Lung (tissue), 12 donors: ENCODE results near the gene MIPEP. TPM values are rescaled to one million over a fixed set of nuclear protein-coding genes. Genes with fewer than 3 reads are reported as not detected.
"Not testable (repeated sequence)": the region's sequence is repeated elsewhere in the genome, so short reads cannot be mapped to it uniquely, and the experiment has no call there.

Source experiments
- ATAC-seq: fragments of 200-7000 bp; cut with Tn5 transposase; one replicate; pipeline ENCODE4 v1.9.1; 2020; ENCODE audit warnings: moderate number of reproducible peaks; ENCODE audit not compliant: insufficient read depth, low FRiP score
- DNase-seq, 3 donors: peaks; one replicate each; pipeline ENCODE4 v3.0.0-alpha.2; 2013 to 2017
- H3K27ac ChIP-seq, 2 donors: one replicate each; pipeline ENCODE4 v1.5.1; 2013; ENCODE audit warnings: mild to moderate bottlenecking in 2 of 2, moderate library complexity in 2 of 2, control low read depth in 1 of 2, inconsistent platforms in 1 of 2, low read depth in 1 of 2, low read length in 1 of 2
- H3K27me3 ChIP-seq, 3 donors: one replicate each; pipeline ENCODE4 v1.5.1; 2013; ENCODE audit warnings: low read length in 2 of 3; ENCODE audit not compliant: control insufficient read depth in 3 of 3, insufficient read depth in 3 of 3
- H3K36me3 ChIP-seq, 4 donors: one replicate each; pipeline ENCODE4 v1.5.1; 2013; ENCODE audit warnings: low read length in 4 of 4, mild to moderate bottlenecking in 1 of 4, moderate library complexity in 1 of 4; ENCODE audit not compliant: control insufficient read depth in 4 of 4, insufficient read depth in 4 of 4
- H3K4me1 ChIP-seq, 5 donors: one replicate each; pipeline ENCODE4 v1.5.1; 2013; ENCODE audit warnings: low read length in 5 of 5, mild to moderate bottlenecking in 2 of 5, moderate library complexity in 1 of 5; ENCODE audit not compliant: control insufficient read depth in 5 of 5, insufficient read depth in 5 of 5
- H3K4me3 ChIP-seq: one replicate; pipeline ENCODE4 v1.5.1; 2013; ENCODE audit warnings: mild to moderate bottlenecking, control low read depth, moderate library complexity
- H3K9ac ChIP-seq, 2 donors: one replicate each; pipeline ENCODE4 v1.5.1; 2013; ENCODE audit warnings: low read length in 2 of 2, control low read depth in 1 of 2; ENCODE audit not compliant: insufficient read depth in 1 of 2
- H3K9me3 ChIP-seq, 4 donors: one replicate each; pipeline ENCODE4 v1.5.1; 2013; ENCODE audit warnings: low read length in 3 of 4, mild to moderate bottlenecking in 1 of 4, moderate library complexity in 1 of 4; ENCODE audit not compliant: control insufficient read depth in 4 of 4, insufficient read depth in 3 of 4
- WGBS, 2 donors: extraction: QIAGEN DNeasy Blood & Tissue Kit; methylation state at CpG; one replicate each; pipeline ENCODE4 v1.1.7; 2013; 5-methylcytosine and 5-hydroxymethylcytosine counted together
- polyA plus RNA-seq, 2 donors: library from polyadenylated mRNA; stranded (reverse); fragments of 200-250 nt; gene quantifications; one replicate each; pipeline ENCODE4 v1.2.1, GENCODE V29; 2013
- total RNA-seq, 2 donors: library from RNA; depleted of rRNA in 1 of 2; stranded (reverse); fragments of >200 nt in 1 of 2; gene quantifications; one replicate each; pipeline ENCODE4 v1.2.1, GENCODE V29; 2014 to 2021
- TF ChIP-seq, protein P1 (sequence below): IDR thresholded peaks from 2 replicates; pipeline ENCODE4 v1.5.1; 2012; ENCODE audit warnings: mild to moderate bottlenecking; ENCODE audit errors: control extremely low read depth, extremely low read depth
- donor health status: control.
- donor health status: control.
- donor health status: Bipolar disorder and iron deficiency.
- donor health status: healthy.
- donor health status: DM: yes; HTN: yes; CAD: no.

The MIPEP gene
- total and polyA plus RNA-seq, 4 donors = 12.9 to 35.1 (median 25.3) TPM

DNA sequence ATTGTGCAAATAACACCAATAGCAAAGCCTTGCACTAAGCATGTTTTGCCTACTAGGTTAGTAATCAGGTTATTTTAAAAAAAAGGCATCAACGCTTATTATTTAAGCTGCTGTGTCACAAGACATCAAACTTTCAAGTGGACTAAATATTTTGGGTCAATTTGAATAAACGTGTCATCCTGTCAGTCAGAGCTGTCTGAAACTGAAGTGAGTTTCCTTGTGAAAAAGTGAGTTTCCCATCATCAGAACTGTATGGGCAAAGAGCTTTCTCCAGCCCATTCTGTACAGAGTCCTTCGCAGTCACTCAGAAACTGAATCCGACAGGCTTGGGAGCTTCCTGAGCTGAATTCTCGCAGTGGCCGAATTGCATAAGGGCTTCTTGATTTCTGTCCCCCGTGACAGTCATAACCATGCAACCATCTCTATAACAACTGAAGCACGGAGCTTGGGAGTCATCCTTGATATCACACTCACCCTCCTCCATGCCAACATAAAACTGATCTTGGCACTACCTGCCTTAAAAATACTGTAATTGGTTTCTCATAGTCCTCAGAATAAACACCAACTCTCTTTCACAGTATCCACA, 139.8 kb downstream of the MIPEP start:
- TF ChIP-seq, protein P1, sequence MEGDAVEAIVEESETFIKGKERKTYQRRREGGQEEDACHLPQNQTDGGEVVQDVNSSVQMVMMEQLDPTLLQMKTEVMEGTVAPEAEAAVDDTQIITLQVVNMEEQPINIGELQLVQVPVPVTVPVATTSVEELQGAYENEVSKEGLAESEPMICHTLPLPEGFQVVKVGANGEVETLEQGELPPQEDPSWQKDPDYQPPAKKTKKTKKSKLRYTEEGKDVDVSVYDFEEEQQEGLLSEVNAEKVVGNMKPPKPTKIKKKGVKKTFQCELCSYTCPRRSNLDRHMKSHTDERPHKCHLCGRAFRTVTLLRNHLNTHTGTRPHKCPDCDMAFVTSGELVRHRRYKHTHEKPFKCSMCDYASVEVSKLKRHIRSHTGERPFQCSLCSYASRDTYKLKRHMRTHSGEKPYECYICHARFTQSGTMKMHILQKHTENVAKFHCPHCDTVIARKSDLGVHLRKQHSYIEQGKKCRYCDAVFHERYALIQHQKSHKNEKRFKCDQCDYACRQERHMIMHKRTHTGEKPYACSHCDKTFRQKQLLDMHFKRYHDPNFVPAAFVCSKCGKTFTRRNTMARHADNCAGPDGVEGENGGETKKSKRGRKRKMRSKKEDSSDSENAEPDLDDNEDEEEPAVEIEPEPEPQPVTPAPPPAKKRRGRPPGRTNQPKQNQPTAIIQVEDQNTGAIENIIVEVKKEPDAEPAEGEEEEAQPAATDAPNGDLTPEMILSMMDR = no peak
- Histone ChIP-seq H3K27ac (no peak overlapping the region), H3K36me3 (no peaks in the 10 kb centered on the region), H3K27me3 (no peaks in the 10 kb centered on the region), H3K9ac (no peak overlapping the region), H3K9me3 (no peaks in the 10 kb centered on the region), H3K4me3 (no peak overlapping the region), H3K4me1 (peaks cover 0 to 50% (median 8%) of the 10 kb centered on the region in 5 donors)
- ATAC-seq (no peak), DNase-seq (no peak)
- WGBS, 2 donors = 83 to 84% methylated on average over 8 of the region's 8 CpGs

DNA sequence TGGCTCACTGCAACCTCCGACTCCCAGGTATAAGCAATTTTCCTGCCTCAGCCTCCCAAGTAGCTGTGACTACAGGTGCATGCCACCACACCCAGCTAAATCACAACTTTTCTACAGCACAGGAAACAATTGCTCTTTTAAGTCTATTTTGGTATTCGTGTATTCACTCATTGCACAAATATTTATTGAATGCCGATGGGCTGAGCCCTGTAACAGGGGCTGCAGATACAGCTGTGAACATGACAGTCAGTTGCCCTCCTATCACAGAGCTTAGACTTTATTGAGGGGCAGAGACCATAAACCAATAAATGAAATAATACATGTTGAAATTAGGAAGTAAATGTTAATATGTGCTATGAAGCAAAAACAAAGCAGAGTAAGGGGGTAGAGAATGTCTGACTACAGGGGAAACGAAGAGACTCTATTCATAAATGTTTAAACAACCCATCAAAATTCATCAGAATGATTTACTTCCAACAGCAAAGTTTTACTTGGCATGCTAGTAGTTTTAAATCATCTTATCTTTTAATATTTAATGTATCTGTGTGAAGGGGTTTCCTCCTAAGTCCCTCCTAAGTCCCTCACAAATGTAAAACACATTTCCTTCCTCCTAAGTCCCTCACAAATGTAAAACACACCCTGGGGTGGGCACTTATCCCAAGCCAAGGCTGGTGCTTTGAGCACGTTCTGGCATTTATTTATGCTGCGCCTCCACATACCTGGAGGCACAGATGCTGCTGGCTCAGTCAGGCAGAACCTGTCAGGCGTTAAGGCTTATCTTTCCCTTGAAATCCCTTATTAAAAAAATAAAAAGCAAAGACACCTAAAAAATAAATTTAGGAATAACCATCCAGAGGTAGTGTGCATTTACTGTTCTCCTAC, 140.8 kb downstream of the MIPEP start:
- DNase-seq (no peak), ATAC-seq (no peak)
- no peaks in the 10 kb centered on the region for H3K9me3 ChIP-seq
- WGBS, 2 donors = 58 to 66% methylated on average over 7 of the region's 7 CpGs
- peaks cover 0 to 48% (median 6%) of the 10 kb centered on the region in 5 donors for H3K4me1 ChIP-seq
- no peak overlapping the region for H3K9ac ChIP-seq
- no peaks in the 10 kb centered on the region for H3K36me3 ChIP-seq
- no peak overlapping the region for H3K4me3 ChIP-seq
- TF ChIP-seq, protein P1 = no peak
- H3K27ac ChIP-seq = no peak overlapping the region
- H3K27me3 ChIP-seq = no peaks in the 10 kb centered on the region

DNA sequence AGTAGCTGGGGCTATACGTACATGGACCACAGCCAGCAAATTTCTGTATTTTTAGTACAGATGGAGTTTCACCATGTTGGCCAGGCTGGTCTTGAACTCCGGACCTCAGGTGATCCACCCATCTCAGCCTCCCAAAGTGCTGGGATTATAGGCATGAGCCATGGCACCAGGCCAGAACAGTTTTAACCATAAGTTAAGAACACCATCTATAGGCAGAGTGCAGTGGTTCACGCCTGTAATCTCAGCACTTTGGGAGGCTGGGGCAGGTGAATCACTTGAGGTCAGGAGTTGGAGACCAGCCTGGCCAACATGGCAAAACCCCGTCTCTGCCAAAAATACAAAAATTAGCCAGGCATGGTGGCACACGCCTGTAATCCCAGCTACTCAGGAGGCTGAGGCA, 143.1 kb downstream of the MIPEP start:
- not testable (repeated sequence) for H3K27me3 ChIP-seq

DNA sequence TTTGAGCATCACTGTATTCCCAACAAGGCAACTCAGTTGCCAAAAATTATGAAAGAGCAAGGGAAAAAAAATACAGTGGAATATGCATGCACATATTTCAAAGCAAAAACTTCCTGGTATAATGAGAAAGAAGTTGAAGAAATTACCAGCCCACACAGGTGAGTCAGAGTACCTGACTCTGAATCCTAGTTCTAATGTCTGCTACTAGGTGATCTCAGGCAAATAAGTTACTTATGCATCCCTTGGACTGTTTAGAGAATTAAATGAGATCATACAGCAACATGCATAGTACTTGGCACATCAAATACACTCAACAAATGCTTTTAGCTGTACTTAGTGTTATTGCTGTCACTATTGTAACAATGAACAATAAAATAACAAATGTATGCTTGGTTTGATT, 144.9 kb downstream of the MIPEP start:
- Histone ChIP-seq H3K9me3 (no peaks in the 10 kb centered on the region), H3K36me3 (no peaks in the 10 kb centered on the region), H3K9ac (no peak overlapping the region), H3K27me3 (no peaks in the 10 kb centered on the region), H3K4me1 (peaks cover 0 to 33% (median 11%) of the 10 kb centered on the region in 5 donors), H3K27ac (no peak overlapping the region), H3K4me3 (no peak overlapping the region)
- ATAC-seq (no peak), DNase-seq (no peak)
- TF ChIP-seq, protein P1 = no peak

More for the DNA sequence above, 143.1 kb downstream of the MIPEP start:
- H3K9ac ChIP-seq, H3K9me3 ChIP-seq, DNase-seq, ATAC-seq, H3K27ac ChIP-seq, H3K36me3 ChIP-seq, H3K4me3 ChIP-seq: not testable (repeated sequence)
- WGBS, 2 donors = 94 to 96% methylated on average over 5 of the region's 5 CpGs
- peaks cover 0 to 29% (median 6%) of the 10 kb centered on the region in 5 donors for H3K4me1 ChIP-seq
